A549 (cell line): ENCODE data around the gene FKBP11. TPM values are rescaled to one million over a fixed set of nuclear protein-coding genes. Genes with fewer than 3 reads are reported as not detected.

Experiments used
- ATAC-seq, 2 experiments: fragments of 200-7000 bp in 1 of 2; fragments of >200 bp in 1 of 2; cut with Nextera tagmentation in 1 of 2; cut with Tn5 transposase in 1 of 2; 3 replicates each; pipeline versions ENCODE4 v1.8.0 to v1.9.1; 2018 to 2020; ENCODE audit warnings: mild to moderate bottlenecking in 1 of 2, moderate library complexity in 1 of 2
- CTCF ChIA-PET: fragments of 300-600 bp; sonication (Branson Sonifier 250); formaldehyde crosslinking; extraction: SDS; loops from one replicate; lab custom pipeline; 2021; ENCODE audit warnings: antibody characterized with exemption, inconsistent platforms; lab: Yijun Ruan, JAX
- POLR2A ChIA-PET: fragments of 350-600 bp; formaldehyde crosslinking; extraction: SDS; loops from one replicate; lab custom pipeline; 2021; ENCODE audit warnings: antibody characterized with exemption, inconsistent platforms; lab: Yijun Ruan, JAX
- DNase-seq, 2 experiments: peaks; one replicate each; pipeline versions ENCODE4 v3.0.0 to v3.0.0-alpha.2; 2011 to 2016; ENCODE audit warnings: low read depth in 1 of 2, low spot score in 1 of 2
- FAIRE-seq: peaks from 2 replicates; lab custom pipeline; 2011; peaks lifted over from hg19 to GRCh38; lab: Jason Lieb, UNC
- H3K27ac ChIP-seq, 2 experiments: fragments of >200 bp; sonication (Bioruptor Twin); formaldehyde crosslinking; 3 replicates each; pipeline ENCODE4 v1.5.1; 2016 to 2017
- H3K4me1 ChIP-seq: fragments of >200 bp; sonication (Bioruptor Twin); formaldehyde crosslinking; 3 replicates; pipeline ENCODE4 v1.6.1; 2016
- H3K4me2 ChIP-seq: fragments of >200 bp; sonication (Bioruptor Twin); formaldehyde crosslinking; 3 replicates; pipeline ENCODE4 v1.6.1; 2016
- H3K4me3 ChIP-seq: fragments of >200 bp; sonication (Bioruptor Twin); formaldehyde crosslinking; 3 replicates; pipeline ENCODE4 v1.5.1; 2016
- H3K9me3 ChIP-seq: fragments of >200 bp; sonication (Bioruptor Twin); formaldehyde crosslinking; 3 replicates; pipeline ENCODE4 v1.6.1; 2016
- CBX2 ChIP-seq: fragments of 200-600 bp; sonication (generic); IDR thresholded peaks from 2 replicates; pipeline ENCODE4 v1.6.1; 2016; ENCODE audit warnings: low read depth, mild to moderate bottlenecking, borderline replicate concordance
- CEBPB ChIP-seq, 2 experiments: fragments of >200 bp in 1 of 2; sonication (Bioruptor Twin) in 1 of 2; formaldehyde crosslinking in 1 of 2; IDR thresholded peaks; 2 replicates each; pipeline ENCODE4 v1.6.1; 2012 to 2016
- CHD2 ChIP-seq: fragments of 150-350 bp; IDR thresholded peaks from 2 replicates; pipeline ENCODE4 v1.6.1; 2014; ENCODE audit warnings: low read length; ENCODE audit not compliant: partially characterized antibody
- EHF ChIP-seq: fragments of 250-450 bp; sonication (Bioruptor Pico); IDR thresholded peaks from 2 replicates; pipeline ENCODE4 v1.5.0; 2020; ENCODE audit warnings: mild to moderate bottlenecking
- ESRRA ChIP-seq: fragments of 150-350 bp; IDR thresholded peaks from 2 replicates; pipeline ENCODE4 v1.6.1; 2014; ENCODE audit warnings: mild to moderate bottlenecking, low read length, borderline replicate concordance
- FOXS1 ChIP-seq: fragments of 250-450 bp; sonication (Bioruptor Pico); IDR thresholded peaks from 2 replicates; pipeline ENCODE4 v1.5.0; 2020; ENCODE audit warnings: mild to moderate bottlenecking, moderate library complexity
- HEYL ChIP-seq: fragments of 250-450 bp; sonication (Bioruptor Pico); IDR thresholded peaks from 2 replicates; pipeline ENCODE4 v1.8.0; 2021; ENCODE audit warnings: mild to moderate bottlenecking, moderate library complexity
- HOXA7 ChIP-seq: fragments of 250-450 bp; sonication (Bioruptor Pico); IDR thresholded peaks from 2 replicates; pipeline ENCODE4 v1.5.0; 2020; ENCODE audit warnings: mild to moderate bottlenecking, moderate library complexity
- HOXB5 ChIP-seq: fragments of 250-450 bp; sonication (Bioruptor Pico); IDR thresholded peaks from 2 replicates; pipeline ENCODE4 v1.5.0; 2020; ENCODE audit warnings: mild to moderate bottlenecking, moderate library complexity
- KDM1A ChIP-seq: fragments of 200-600 bp; sonication (generic); IDR thresholded peaks from 2 replicates; pipeline ENCODE4 v1.6.1; 2016; ENCODE audit warnings: low read depth, mild to moderate bottlenecking
- KDM5A ChIP-seq: fragments of 200-600 bp; sonication (generic); IDR thresholded peaks from 2 replicates; pipeline ENCODE4 v1.6.1; 2016; ENCODE audit warnings: antibody characterized with exemption, mild to moderate bottlenecking
- NFE2L2 ChIP-seq: fragments of 150-350 bp; conservative IDR thresholded peaks from 2 replicates; pipeline ENCODE4 v1.6.1; 2014; ENCODE audit warnings: low read length
- NR3C1 ChIP-seq: fragments of >200 bp; sonication (Bioruptor Twin); formaldehyde crosslinking; IDR thresholded peaks from 3 replicates; pipeline ENCODE4 v1.6.1; 2017
- POLR2AphosphoS2 ChIP-seq: conservative IDR thresholded peaks from 2 replicates; pipeline ENCODE4 v1.6.1; 2012; ENCODE audit warnings: low read length, improper control_type of control experiment, inconsistent platforms
- RAD21 ChIP-seq, 2 experiments: fragments of >200 bp in 1 of 2; sonication (Bioruptor Twin) in 1 of 2; formaldehyde crosslinking in 1 of 2; IDR thresholded peaks in 1 of 2; conservative IDR thresholded peaks in 1 of 2; 2 replicates in 1 of 2; 3 replicates in 1 of 2; pipeline ENCODE4 v1.6.1; 2012 to 2018; ENCODE audit warnings: inconsistent platforms in 1 of 2
- RCOR1 ChIP-seq: fragments of 150-350 bp; IDR thresholded peaks from 2 replicates; pipeline ENCODE4 v1.6.1; 2014; ENCODE audit warnings: antibody characterized with exemption, low read length, low read depth
- ZC3H11A ChIP-seq: fragments of 450-650 bp; IDR thresholded peaks from 2 replicates; pipeline ENCODE4 v1.6.1; 2014; ENCODE audit warnings: antibody characterized with exemption, mild to moderate bottlenecking
- ZNF302 ChIP-seq: fragments of 250-450 bp; sonication (Bioruptor Pico); IDR thresholded peaks from 2 replicates; pipeline ENCODE4 v1.9.0; 2021; ENCODE audit warnings: inconsistent platforms, mild to moderate bottlenecking, moderate library complexity
- ZSCAN20 ChIP-seq: fragments of 250-450 bp; sonication (Bioruptor Pico); IDR thresholded peaks from 2 replicates; pipeline ENCODE4 v1.8.0; 2022; ENCODE audit warnings: mild to moderate bottlenecking, moderate library complexity
- WGBS: methylation state at CpG from one replicate; pipeline ENCODE4 v1.1.6; 2017; ENCODE audit errors: missing lambda C conversion rate; 5-methylcytosine and 5-hydroxymethylcytosine counted together
- polyA plus RNA-seq, 4 experiments: library from polyadenylated mRNA; depleted of rRNA in 3 of 4; stranded (reverse); fragments of >200 nt; fragmentation: RNase III in 1 of 4; extraction: RNeasy Plus Mini Kit Qiagen cat#74134 plus additional on column Dnase treatment in 1 of 4; gene quantifications; 2 replicates in 3 of 4; 3 replicates in 1 of 4; pipeline ENCODE4 v1.2.3, GENCODE V29; 2011 to 2017
- TF ChIP-seq, protein P1 (sequence below): fragments of 250-450 bp; sonication (Bioruptor Pico); IDR thresholded peaks from 2 replicates; pipeline ENCODE4 v1.5.0; 2021; ENCODE audit warnings: mild to moderate bottlenecking, moderate library complexity, borderline replicate concordance
- TF ChIP-seq, protein P2 (sequence below): IDR thresholded peaks from 2 replicates; pipeline ENCODE4 v1.6.1; 2012
- TF ChIP-seq, protein P3 (sequence below): fragments of >200 bp; sonication (Bioruptor Twin); formaldehyde crosslinking; IDR thresholded peaks from 2 replicates; pipeline ENCODE4 v1.6.1; 2016
- TF ChIP-seq, protein P4 (sequence below): fragments of 200-600 bp; sonication (generic); IDR thresholded peaks from 2 replicates; pipeline ENCODE4 v1.6.1; 2016; ENCODE audit warnings: antibody characterized with exemption, mild to moderate bottlenecking, moderate library complexity

The FKBP11 gene
- polyA plus RNA-seq, 2 of the 4 experiments (the other 2 are of a cell fraction) = 41.2 to 50.9 TPM

DNA sequence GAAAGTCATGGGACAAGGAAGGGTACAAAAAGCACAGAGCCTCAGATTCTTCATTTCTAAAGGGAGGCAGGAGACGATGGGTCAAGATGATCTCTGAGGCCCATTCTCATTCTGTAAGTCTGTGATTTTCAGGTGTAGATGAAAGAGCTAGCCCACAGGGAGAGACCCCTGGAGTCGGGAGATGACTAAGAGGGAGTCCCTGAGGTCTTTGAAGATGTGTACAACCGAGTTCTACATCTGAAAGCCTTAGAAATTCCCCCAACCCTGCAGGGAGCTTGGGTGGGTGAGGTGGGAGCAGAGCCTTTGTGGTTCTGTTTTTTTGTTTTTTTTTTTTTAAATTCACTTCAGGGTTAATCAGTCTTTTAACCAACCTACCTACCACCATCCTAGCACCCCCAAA lies 43.2 kb upstream of the FKBP11 start (continued):
- TF ChIP-seq EHF (CRISPR knock-in tag) = no peak
- TF ChIP-seq, all 56 proteins: peak for 0

DNA sequence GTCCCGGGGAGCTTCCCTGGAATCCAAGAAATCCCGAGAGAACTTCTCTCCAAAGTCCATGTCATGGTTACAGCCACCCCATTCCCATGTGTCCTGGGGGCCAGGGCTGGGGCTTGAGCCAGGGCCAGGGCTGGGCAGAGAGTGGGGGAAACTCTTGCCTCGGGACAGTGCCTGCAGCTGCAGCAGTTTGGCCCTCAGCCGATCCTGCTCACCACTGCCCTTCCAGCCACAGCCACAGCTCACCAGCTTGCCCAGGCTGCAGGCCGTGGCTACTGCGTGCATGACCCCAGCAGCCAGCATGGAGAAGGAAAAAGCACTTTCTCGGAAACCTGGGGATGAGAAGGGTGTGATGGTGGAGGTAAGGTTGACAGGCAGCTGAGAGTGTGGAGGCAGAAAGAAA lies 42.7 kb upstream of the FKBP11 start:
- FAIRE-seq = no peak
- no peak overlapping the region for H3K4me2 ChIP-seq
- TF ChIP-seq ZNF302 (CRISPR knock-in tag) (no peak), CHD2 (no peak), HOXB5 (CRISPR knock-in tag) (no peak), KDM5A (no peak), ZC3H11A (no peak), KDM1A (no peak)
- TF ChIP-seq, protein P1, sequence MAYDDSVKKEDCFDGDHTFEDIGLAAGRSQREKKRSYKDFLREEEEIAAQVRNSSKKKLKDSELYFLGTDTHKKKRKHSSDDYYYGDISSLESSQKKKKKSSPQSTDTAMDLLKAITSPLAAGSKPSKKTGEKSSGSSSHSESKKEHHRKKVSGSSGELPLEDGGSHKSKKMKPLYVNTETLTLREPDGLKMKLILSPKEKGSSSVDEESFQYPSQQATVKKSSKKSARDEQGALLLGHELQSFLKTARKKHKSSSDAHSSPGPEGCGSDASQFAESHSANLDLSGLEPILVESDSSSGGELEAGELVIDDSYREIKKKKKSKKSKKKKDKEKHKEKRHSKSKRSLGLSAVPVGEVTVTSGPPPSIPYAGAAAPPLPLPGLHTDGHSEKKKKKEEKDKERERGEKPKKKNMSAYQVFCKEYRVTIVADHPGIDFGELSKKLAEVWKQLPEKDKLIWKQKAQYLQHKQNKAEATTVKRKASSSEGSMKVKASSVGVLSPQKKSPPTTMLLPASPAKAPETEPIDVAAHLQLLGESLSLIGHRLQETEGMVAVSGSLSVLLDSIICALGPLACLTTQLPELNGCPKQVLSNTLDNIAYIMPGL = no peak
- TF ChIP-seq, protein P2, sequence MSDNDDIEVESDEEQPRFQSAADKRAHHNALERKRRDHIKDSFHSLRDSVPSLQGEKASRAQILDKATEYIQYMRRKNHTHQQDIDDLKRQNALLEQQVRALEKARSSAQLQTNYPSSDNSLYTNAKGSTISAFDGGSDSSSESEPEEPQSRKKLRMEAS = no peak
- TF ChIP-seq, all 56 proteins: peak for 0
- Histone ChIP-seq H3K4me3 (no peak overlapping the region), H3K9me3 (no peaks in the 10 kb centered on the region), H3K27ac (no peak overlapping the region), H3K4me1 (peaks cover 23% of the 10 kb centered on the region)
- no peak for DNase-seq
- CTCF ChIA-PET = interaction anchor here (1.1 to 77.5 kb wide), 4 partner anchors 12 to 121 kb away, joined by 3 to 2584 read pairs (median 1294); partner anchors contain the start of genes ARF3, DDN, FKBP11 and PRKAG1
- WGBS = 76% methylated on average over 6 of the region's 7 CpGs
- POLR2A ChIA-PET = interaction anchor here (1.5 kb wide), 1 partner anchor 10 kb away, joined by 4 read pairs; the partner anchor contains the start of gene ARF3
- no peak for ATAC-seq

DNA sequence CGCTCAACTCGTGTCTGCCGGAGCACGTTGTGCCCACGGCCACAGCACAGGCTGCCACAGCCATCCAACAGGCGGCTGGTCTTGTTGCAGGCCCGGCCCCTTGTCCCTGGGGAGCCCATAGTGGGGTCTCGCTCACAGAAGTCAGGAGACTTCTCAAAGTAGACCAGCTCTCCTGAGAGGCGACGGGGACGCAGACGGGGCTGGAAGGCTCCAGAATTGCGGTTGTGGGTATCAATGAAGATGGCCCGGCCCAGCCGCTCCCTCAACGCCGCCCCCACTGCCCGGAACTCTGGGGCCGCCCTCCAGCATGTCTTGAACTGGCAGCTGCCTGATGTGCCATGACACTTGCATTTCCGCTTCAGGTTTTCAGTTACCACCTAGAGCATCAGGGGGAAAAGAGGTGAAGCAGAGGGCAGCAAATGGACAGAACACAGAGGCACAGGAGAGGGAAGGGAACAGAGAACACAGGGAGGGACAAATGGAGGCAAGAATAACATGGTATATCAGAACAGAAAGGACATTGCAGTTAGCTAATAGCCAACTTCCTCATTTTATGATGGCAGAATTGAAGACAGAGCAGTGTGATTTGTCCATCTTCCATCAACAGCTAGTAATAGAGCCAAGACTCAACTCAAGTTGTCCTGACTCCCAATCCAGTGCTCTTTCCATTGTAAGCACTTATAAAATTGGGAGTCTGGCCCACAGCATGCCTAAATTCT lies 41.0 kb upstream of the FKBP11 start:
- H3K27ac ChIP-seq = no peak overlapping the region
- WGBS = 84% methylated on average over 20 of the region's 20 CpGs
- POLR2A ChIA-PET = interaction anchor here (0.9 kb wide), 1 partner anchor 9 kb away, joined by 3 read pairs; the partner anchor contains the start of gene ARF3
- ATAC-seq = no peak
- H3K4me3 ChIP-seq = no peak overlapping the region
- peaks cover 20% of the 10 kb centered on the region for H3K4me1 ChIP-seq
- TF ChIP-seq, protein P3, sequence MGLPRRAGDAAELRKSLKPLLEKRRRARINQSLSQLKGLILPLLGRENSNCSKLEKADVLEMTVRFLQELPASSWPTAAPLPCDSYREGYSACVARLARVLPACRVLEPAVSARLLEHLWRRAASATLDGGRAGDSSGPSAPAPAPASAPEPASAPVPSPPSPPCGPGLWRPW = no peak
- TF ChIP-seq NR3C1 (no peak), FOXS1 (CRISPR knock-in tag) (no peak), RCOR1 (no peak), CEBPB (IDR thresholded peaks at IDR 0.05) (no peak), ESRRA (no peak), ZC3H11A (no peak), ZSCAN20 (no peak), HOXA7 (CRISPR knock-in tag) (no peak), NFE2L2 (no peak), CBX2 (no peak), RAD21 (conservative IDR thresholded peaks at IDR 0.05 in 1 of 2, IDR thresholded peaks at IDR 0.05 in 1 of 2) (no peak), HEYL (no peak), POLR2AphosphoS2 (no peak), HOXB5 (CRISPR knock-in tag) (no peak)
- TF ChIP-seq, protein P1 = no peak
- TF ChIP-seq, protein P2 = no peak
- TF ChIP-seq, protein P4, sequence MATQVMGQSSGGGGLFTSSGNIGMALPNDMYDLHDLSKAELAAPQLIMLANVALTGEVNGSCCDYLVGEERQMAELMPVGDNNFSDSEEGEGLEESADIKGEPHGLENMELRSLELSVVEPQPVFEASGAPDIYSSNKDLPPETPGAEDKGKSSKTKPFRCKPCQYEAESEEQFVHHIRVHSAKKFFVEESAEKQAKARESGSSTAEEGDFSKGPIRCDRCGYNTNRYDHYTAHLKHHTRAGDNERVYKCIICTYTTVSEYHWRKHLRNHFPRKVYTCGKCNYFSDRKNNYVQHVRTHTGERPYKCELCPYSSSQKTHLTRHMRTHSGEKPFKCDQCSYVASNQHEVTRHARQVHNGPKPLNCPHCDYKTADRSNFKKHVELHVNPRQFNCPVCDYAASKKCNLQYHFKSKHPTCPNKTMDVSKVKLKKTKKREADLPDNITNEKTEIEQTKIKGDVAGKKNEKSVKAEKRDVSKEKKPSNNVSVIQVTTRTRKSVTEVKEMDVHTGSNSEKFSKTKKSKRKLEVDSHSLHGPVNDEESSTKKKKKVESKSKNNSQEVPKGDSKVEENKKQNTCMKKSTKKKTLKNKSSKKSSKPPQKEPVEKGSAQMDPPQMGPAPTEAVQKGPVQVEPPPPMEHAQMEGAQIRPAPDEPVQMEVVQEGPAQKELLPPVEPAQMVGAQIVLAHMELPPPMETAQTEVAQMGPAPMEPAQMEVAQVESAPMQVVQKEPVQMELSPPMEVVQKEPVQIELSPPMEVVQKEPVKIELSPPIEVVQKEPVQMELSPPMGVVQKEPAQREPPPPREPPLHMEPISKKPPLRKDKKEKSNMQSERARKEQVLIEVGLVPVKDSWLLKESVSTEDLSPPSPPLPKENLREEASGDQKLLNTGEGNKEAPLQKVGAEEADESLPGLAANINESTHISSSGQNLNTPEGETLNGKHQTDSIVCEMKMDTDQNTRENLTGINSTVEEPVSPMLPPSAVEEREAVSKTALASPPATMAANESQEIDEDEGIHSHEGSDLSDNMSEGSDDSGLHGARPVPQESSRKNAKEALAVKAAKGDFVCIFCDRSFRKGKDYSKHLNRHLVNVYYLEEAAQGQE = no peak
- TF ChIP-seq, all 56 proteins: peak for 0
- Histone ChIP-seq H3K9me3 (no peaks in the 10 kb centered on the region), H3K4me2 (no peak overlapping the region)
- DNase-seq (no peak), FAIRE-seq (no peak)
- CTCF ChIA-PET = interaction anchor here (0.8 to 77.5 kb wide), 7 partner anchors 12 to 122 kb away, joined by 3 to 2584 read pairs (median 3); partner anchors contain the start of genes ARF3, DDN, FKBP11 and PRKAG1
